Nephron progenitor cell (in vitro differentiated cells): ENCODE data around the gene GAPVD1.
A peak's percentile ranks its signal among the peaks of the same experiment; 100 is the strongest.

Experiments used
- DNase-seq: peaks from one replicate; pipeline ENCODE4 v3.0.0; 2021
- H3K27ac Mint-ChIP-seq: 2 replicates; pipeline ENCODE4 v1.8.0; 2021; ENCODE audit warnings: mild to moderate bottlenecking, moderate library complexity, mixed read lengths
- H3K27me3 Mint-ChIP-seq: 2 replicates; pipeline ENCODE4 v1.8.0; 2021; ENCODE audit warnings: mild to moderate bottlenecking, low read depth, mixed read lengths; ENCODE audit not compliant: poor library complexity
- H3K36me3 Mint-ChIP-seq: 2 replicates; pipeline ENCODE4 v1.8.0; 2021; ENCODE audit warnings: low read depth, mixed read lengths
- H3K4me1 Mint-ChIP-seq: 2 replicates; pipeline ENCODE4 v1.8.0; 2021; ENCODE audit warnings: mixed read lengths
- H3K4me3 Mint-ChIP-seq: 2 replicates; pipeline ENCODE4 v1.8.0; 2021; ENCODE audit warnings: mild to moderate bottlenecking, moderate library complexity, mixed read lengths
- H3K9me3 Mint-ChIP-seq: 2 replicates; pipeline ENCODE4 v1.8.0; 2021; ENCODE audit warnings: mild to moderate bottlenecking, moderate library complexity, mixed read lengths
- CTCF ChIP-seq: fragments of 200-600 bp; sonication (generic); IDR thresholded peaks from 2 replicates; pipeline ENCODE4 v1.5.0; 2021; ENCODE audit warnings: antibody characterized with exemption

The GAPVD1 gene

GRCh38 chr9:125405938-125406809 is 144.5 kb downstream of the GAPVD1 start:
- DNase-seq, result no peak
- H3K9me3 Mint-ChIP-seq, result no peaks in the 10 kb centered on the region
- peaks cover 18% of the 10 kb centered on the region for H3K27me3 Mint-ChIP-seq
- peaks cover 24% of the 10 kb centered on the region for H3K4me1 Mint-ChIP-seq
- no peaks in the 10 kb centered on the region for H3K36me3 Mint-ChIP-seq
- no peak for TF ChIP-seq CTCF
- peak overlapping the region; percentile 26 for H3K4me3 Mint-ChIP-seq
- H3K27ac Mint-ChIP-seq, result no peak overlapping the region

- no peak overlapping the region for H3K27ac Mint-ChIP-seq
- peaks cover 26% of the 10 kb centered on the region for H3K4me1 Mint-ChIP-seq
- no peak for DNase-seq
- H3K27me3 Mint-ChIP-seq, result peaks cover 23% of the 10 kb centered on the region
- peak overlapping the region; percentile 26 for H3K4me3 Mint-ChIP-seq
- H3K9me3 Mint-ChIP-seq, result no peaks in the 10 kb centered on the region
- no peaks in the 10 kb centered on the region for H3K36me3 Mint-ChIP-seq
- TF ChIP-seq CTCF, result no peak
Observed at GRCh38 chr9:125406810-125407087, 145.1 kb downstream of the GAPVD1 start.

GRCh38 chr9:125407432-125407973 is 145.9 kb downstream of the GAPVD1 start:
- Mint-ChIP-seq H3K27me3 (peaks cover 25% of the 10 kb centered on the region), H3K27ac (no peak overlapping the region), H3K36me3 (no peaks in the 10 kb centered on the region), H3K9me3 (no peaks in the 10 kb centered on the region), H3K4me3 (peak overlapping the region; percentile 72), H3K4me1 (peaks cover 28% of the 10 kb centered on the region)
- no peak for DNase-seq
- no peak for TF ChIP-seq CTCF

- H3K36me3 Mint-ChIP-seq, result no peaks in the 10 kb centered on the region
- peak; percentile 91 for DNase-seq
- H3K27me3 Mint-ChIP-seq, result peaks cover 25% of the 10 kb centered on the region
- no peaks in the 10 kb centered on the region for H3K9me3 Mint-ChIP-seq
- H3K27ac Mint-ChIP-seq, result no peak overlapping the region
- TF ChIP-seq CTCF, result peak; percentile 88
- peak overlapping the region; percentile 78 for H3K4me3 Mint-ChIP-seq
- peaks cover 28% of the 10 kb centered on the region for H3K4me1 Mint-ChIP-seq
Observed at GRCh38 chr9:125407974-125408900, 146.6 kb downstream of the GAPVD1 start.

- TF ChIP-seq CTCF, result no peak
- DNase-seq, result no peak
- Mint-ChIP-seq H3K9me3 (no peaks in the 10 kb centered on the region), H3K4me3 (peak overlapping the region; percentile 78), H3K4me1 (peaks cover 28% of the 10 kb centered on the region), H3K27me3 (peaks cover 25% of the 10 kb centered on the region), H3K36me3 (no peaks in the 10 kb centered on the region), H3K27ac (no peak overlapping the region)
Observed at GRCh38 chr9:125409217-125409636, 147.6 kb downstream of the GAPVD1 start.
